ENCODE data around the gene OR10D3. TPM values are rescaled to one million over a fixed set of nuclear protein-coding genes. Genes with fewer than 3 reads are reported as not detected.

Gene OR10D3
- total RNA-seq, 1 experiment from 2014 or later = not detected

DNA sequence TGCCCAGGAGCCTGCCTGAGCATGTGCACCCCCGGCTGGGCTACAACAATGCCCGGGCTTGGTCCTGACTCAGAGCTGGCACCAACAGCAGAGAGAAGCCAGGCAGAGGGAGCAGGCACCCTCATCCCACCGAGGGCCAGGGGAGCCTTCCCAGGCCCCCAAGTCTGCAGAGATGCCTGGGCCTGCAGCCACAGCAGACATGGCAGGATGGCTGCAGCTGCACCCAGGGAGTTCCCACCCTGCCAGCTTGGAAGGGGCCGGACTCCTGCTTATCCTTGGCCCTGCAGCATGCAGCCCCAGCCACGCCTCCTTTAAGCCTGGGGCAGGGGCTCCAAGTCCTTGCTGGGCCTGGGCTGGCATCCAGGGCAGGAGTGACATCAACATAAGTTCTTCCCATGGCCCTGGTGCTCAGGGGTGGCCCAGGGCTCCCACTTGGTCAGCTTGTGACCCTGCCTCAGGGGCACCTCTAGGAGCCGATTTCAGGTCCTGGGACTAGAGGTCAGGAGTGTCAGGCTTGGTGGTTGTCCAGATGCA, 26.7 kb downstream of the OR10D3 start:
- TF ChIP-seq CTCF (IDR thresholded peaks at IDR 0.05; ENCODE audit: unreplicated experiment) = no peak
- no peaks in the 10 kb centered on the region for H3K36me3 Mint-ChIP-seq (ENCODE audit: insufficient read depth, unreplicated experiment)
- H3K9me3 Mint-ChIP-seq (ENCODE audit: low read depth, unreplicated experiment) = no peaks in the 10 kb centered on the region
- intact Hi-C loops (cut with micrococcal nuclease; ENCODE audit: unreplicated experiment) = no loop called here
- H3K4me3 Mint-ChIP-seq (ENCODE audit: low read depth, unreplicated experiment) = no peak overlapping the region
- no peak for DNase-seq
- no peaks in the 10 kb centered on the region for H3K4me1 Mint-ChIP-seq (ENCODE audit: low read depth, unreplicated experiment)
- CTCF ChIA-PET = no interaction called here
- H3K27ac Mint-ChIP-seq (ENCODE audit: unreplicated experiment) = no peak overlapping the region
- no peaks in the 10 kb centered on the region for H3K27me3 Mint-ChIP-seq (ENCODE audit: unreplicated experiment)
- no TSS peak for BruUV-seq (replicated peaks)

- H3K27ac Mint-ChIP-seq (ENCODE audit: unreplicated experiment) = no peak overlapping the region
- intact Hi-C loops (cut with micrococcal nuclease; ENCODE audit: unreplicated experiment) = no loop called here
- no peaks in the 10 kb centered on the region for H3K4me1 Mint-ChIP-seq (ENCODE audit: low read depth, unreplicated experiment)
- H3K27me3 Mint-ChIP-seq (ENCODE audit: unreplicated experiment) = no peaks in the 10 kb centered on the region
- H3K36me3 Mint-ChIP-seq (ENCODE audit: insufficient read depth, unreplicated experiment) = no peaks in the 10 kb centered on the region
- TF ChIP-seq CTCF (IDR thresholded peaks at IDR 0.05; ENCODE audit: unreplicated experiment) = no peak
- BruUV-seq (replicated peaks) = no TSS peak
- CTCF ChIA-PET = no interaction called here
- H3K4me3 Mint-ChIP-seq (ENCODE audit: low read depth, unreplicated experiment) = no peak overlapping the region
- no peak for DNase-seq
- no peaks in the 10 kb centered on the region for H3K9me3 Mint-ChIP-seq (ENCODE audit: low read depth, unreplicated experiment)
Observed at GRCh38 chr11:124210421-124210820, 27.3 kb downstream of the OR10D3 start.

DNA sequence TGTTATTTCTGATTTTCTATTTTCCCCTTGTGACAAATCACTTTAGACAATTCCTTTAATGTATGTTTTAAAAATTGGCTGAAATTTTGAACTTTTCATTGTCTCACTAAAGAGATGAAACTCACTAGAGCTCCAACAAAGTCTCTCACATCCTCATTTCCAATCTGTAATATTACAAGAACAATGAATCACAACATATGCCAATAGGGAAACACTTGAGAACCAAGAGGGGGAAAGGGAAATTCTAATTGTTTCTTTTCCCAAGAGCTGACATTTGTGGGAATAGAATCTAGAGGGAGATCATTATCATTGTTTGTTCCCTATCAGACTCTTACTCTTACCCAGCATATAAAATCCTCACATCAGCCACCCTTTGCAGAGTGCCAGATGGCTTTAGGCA, 28.2 kb downstream of the OR10D3 start:
- TF ChIP-seq CTCF (IDR thresholded peaks at IDR 0.05; ENCODE audit: unreplicated experiment) = no peak
- Mint-ChIP-seq H3K9me3 (ENCODE audit: low read depth, unreplicated experiment) (no peaks in the 10 kb centered on the region), H3K4me3 (ENCODE audit: low read depth, unreplicated experiment) (no peak overlapping the region), H3K4me1 (ENCODE audit: low read depth, unreplicated experiment) (no peaks in the 10 kb centered on the region), H3K36me3 (ENCODE audit: insufficient read depth, unreplicated experiment) (no peaks in the 10 kb centered on the region), H3K27ac (ENCODE audit: unreplicated experiment) (no peak overlapping the region), H3K27me3 (ENCODE audit: unreplicated experiment) (no peaks in the 10 kb centered on the region)
- DNase-seq = no peak
- intact Hi-C loops (cut with micrococcal nuclease; ENCODE audit: unreplicated experiment) = no loop called here
- BruUV-seq (replicated peaks) = no TSS peak
- CTCF ChIA-PET = no interaction called here

GRCh38 chr11:124214027-124214426, 30.9 kb downstream of the OR10D3 start:
- no TSS peak for BruUV-seq (replicated peaks)
- CTCF ChIA-PET = no interaction called here
- intact Hi-C loops (cut with micrococcal nuclease; ENCODE audit: unreplicated experiment) = no loop called here

More at GRCh38 chr11:124214027-124214426, 30.9 kb downstream of the OR10D3 start:
- Mint-ChIP-seq H3K4me1 (ENCODE audit: low read depth, unreplicated experiment) (no peaks in the 10 kb centered on the region), H3K9me3 (ENCODE audit: low read depth, unreplicated experiment) (peaks cover 2% of the 10 kb centered on the region), H3K27ac (ENCODE audit: unreplicated experiment) (no peak overlapping the region), H3K27me3 (ENCODE audit: unreplicated experiment) (no peaks in the 10 kb centered on the region), H3K4me3 (ENCODE audit: low read depth, unreplicated experiment) (no peak overlapping the region), H3K36me3 (ENCODE audit: insufficient read depth, unreplicated experiment) (no peaks in the 10 kb centered on the region)
- no peak for TF ChIP-seq CTCF (IDR thresholded peaks at IDR 0.05; ENCODE audit: unreplicated experiment)
- DNase-seq = no peak

Data from Calu3 (cell line).